Activated CD4-positive, alpha-beta memory T cell treated with anti-CD3 and anti-CD28 coated beads, Interleukin-2, amount 10 ng/mL, durations not matched to agents 7 days and 5 days (primary cell): ENCODE results near the gene ATP2B3. TPM values are rescaled to one million over a fixed set of nuclear protein-coding genes. Genes with fewer than 3 reads are reported as not detected.
A peak's percentile ranks its signal among the peaks of the same experiment; 100 is the strongest.

ENCODE experiments used
- CTCF ChIA-PET: fragments of 350-600 bp; sonication (Branson Sonifier 250); formaldehyde crosslinking; loops from one replicate; lab custom pipeline; 2021; ENCODE audit warnings: antibody characterized with exemption, inconsistent platforms; lab: Charles Lee
- POLR2A ChIA-PET: fragments of 350-600 bp; sonication (Branson Sonifier 250); formaldehyde crosslinking; loops from one replicate; lab custom pipeline; 2021; ENCODE audit warnings: antibody characterized with exemption; lab: Charles Lee
- DNase-seq: peaks from one replicate; pipeline ENCODE4 v3.0.0-alpha.2; 2020
- H3K27ac Mint-ChIP-seq: one replicate; pipeline ENCODE4 v1.8.0; 2021; ENCODE audit warnings: mild to moderate bottlenecking, mixed read lengths
- H3K27me3 Mint-ChIP-seq: one replicate; pipeline ENCODE4 v1.8.0; 2021; ENCODE audit warnings: mixed read lengths
- H3K36me3 Mint-ChIP-seq: one replicate; pipeline ENCODE4 v1.8.0; 2021; ENCODE audit warnings: low read depth, mixed read lengths
- H3K4me1 Mint-ChIP-seq: one replicate; pipeline ENCODE4 v1.8.0; 2021; ENCODE audit warnings: mixed read lengths
- H3K4me3 Mint-ChIP-seq: one replicate; pipeline ENCODE4 v1.8.0; 2021; ENCODE audit warnings: mild to moderate bottlenecking, mixed read lengths
- H3K9me3 Mint-ChIP-seq: one replicate; pipeline ENCODE4 v1.8.0; 2021; ENCODE audit warnings: mixed read lengths
- total RNA-seq, 2 experiments: library from RNA; stranded (reverse); gene quantifications; one replicate each; pipeline ENCODE4 v1.2.3, GENCODE V29; 2021

The ATP2B3 gene
- total RNA-seq, 2 experiments from 2014 or later = not detected

GRCh38 chrX:153576239-153576870, 58.9 kb downstream of the ATP2B3 start:
- H3K4me1 Mint-ChIP-seq = no peaks in the 10 kb centered on the region
- H3K9me3 Mint-ChIP-seq = no peaks in the 10 kb centered on the region
- H3K36me3 Mint-ChIP-seq = no peaks in the 10 kb centered on the region
- POLR2A ChIA-PET = no interaction called here
- no peaks in the 10 kb centered on the region for H3K27me3 Mint-ChIP-seq
- CTCF ChIA-PET = no interaction called here
- no peak overlapping the region for H3K4me3 Mint-ChIP-seq
- H3K27ac Mint-ChIP-seq = no peak overlapping the region
- no peak for DNase-seq

- ChIA-PET CTCF (no interaction called here), POLR2A (no interaction called here)
- Mint-ChIP-seq H3K27me3 (no peaks in the 10 kb centered on the region), H3K9me3 (no peaks in the 10 kb centered on the region), H3K4me1 (no peaks in the 10 kb centered on the region), H3K27ac (no peak overlapping the region), H3K36me3 (no peaks in the 10 kb centered on the region), H3K4me3 (no peak overlapping the region)
- DNase-seq = no peak
Observed at GRCh38 chrX:153576961-153577360, 59.5 kb downstream of the ATP2B3 start.

GRCh38 chrX:153578200-153578835, 60.9 kb downstream of the ATP2B3 start:
- no peaks in the 10 kb centered on the region for H3K9me3 Mint-ChIP-seq
- no peak overlapping the region for H3K27ac Mint-ChIP-seq
- CTCF ChIA-PET = no interaction called here
- POLR2A ChIA-PET = no interaction called here
- H3K4me1 Mint-ChIP-seq = peaks cover 10% of the 10 kb centered on the region
- H3K36me3 Mint-ChIP-seq = no peaks in the 10 kb centered on the region
- no peak for DNase-seq
- no peak overlapping the region for H3K4me3 Mint-ChIP-seq
- no peaks in the 10 kb centered on the region for H3K27me3 Mint-ChIP-seq

- Mint-ChIP-seq H3K4me1 (peaks cover 16% of the 10 kb centered on the region), H3K9me3 (no peaks in the 10 kb centered on the region), H3K27ac (no peak overlapping the region), H3K4me3 (no peak overlapping the region), H3K36me3 (peaks cover 2% of the 10 kb centered on the region), H3K27me3 (no peaks in the 10 kb centered on the region)
- CTCF ChIA-PET = no interaction called here
- DNase-seq = no peak
- POLR2A ChIA-PET = no interaction called here
Observed at GRCh38 chrX:153578889-153579288, 61.4 kb downstream of the ATP2B3 start.

GRCh38 chrX:153580700-153581386, 63.4 kb downstream of the ATP2B3 start:
- POLR2A ChIA-PET = interaction anchor here (0.6 kb wide), 1 partner anchor 88 kb away, joined by 3 read pairs; no protein-coding TSS in a partner anchor
- H3K9me3 Mint-ChIP-seq = no peaks in the 10 kb centered on the region
- H3K4me1 Mint-ChIP-seq = peaks cover 17% of the 10 kb centered on the region
- H3K4me3 Mint-ChIP-seq = no peak overlapping the region
- CTCF ChIA-PET = no interaction called here
- peaks cover 3% of the 10 kb centered on the region for H3K36me3 Mint-ChIP-seq
- no peak for DNase-seq
- no peaks in the 10 kb centered on the region for H3K27me3 Mint-ChIP-seq
- H3K27ac Mint-ChIP-seq = no peak overlapping the region

- Mint-ChIP-seq H3K4me1 (peaks cover 17% of the 10 kb centered on the region), H3K27ac (no peak overlapping the region), H3K36me3 (peaks cover 9% of the 10 kb centered on the region), H3K4me3 (no peak overlapping the region), H3K9me3 (no peaks in the 10 kb centered on the region), H3K27me3 (no peaks in the 10 kb centered on the region)
- POLR2A ChIA-PET = interaction anchor here (0.8 kb wide), 1 partner anchor 15 kb away, joined by 3 read pairs; no protein-coding TSS in a partner anchor
- DNase-seq = peak; percentile 60
- CTCF ChIA-PET = no interaction called here
Observed at GRCh38 chrX:153582896-153583295, 65.5 kb downstream of the ATP2B3 start.

- ChIA-PET CTCF (no interaction called here), POLR2A (no interaction called here)
- H3K9me3 Mint-ChIP-seq = no peaks in the 10 kb centered on the region
- H3K4me3 Mint-ChIP-seq = no peak overlapping the region
- DNase-seq = no peak
- peaks cover 13% of the 10 kb centered on the region for H3K36me3 Mint-ChIP-seq
- H3K27me3 Mint-ChIP-seq = no peaks in the 10 kb centered on the region
- no peak overlapping the region for H3K27ac Mint-ChIP-seq
- H3K4me1 Mint-ChIP-seq = peaks cover 17% of the 10 kb centered on the region
Observed at GRCh38 chrX:153583433-153583832, 66.0 kb downstream of the ATP2B3 start.

- ChIA-PET POLR2A (no interaction called here), CTCF (no interaction called here)
- Mint-ChIP-seq H3K4me1 (peaks cover 17% of the 10 kb centered on the region), H3K4me3 (no peak overlapping the region), H3K36me3 (peaks cover 13% of the 10 kb centered on the region), H3K27ac (no peak overlapping the region), H3K9me3 (no peaks in the 10 kb centered on the region), H3K27me3 (no peaks in the 10 kb centered on the region)
- DNase-seq = no peak
Observed at GRCh38 chrX:153585827-153586226, 68.4 kb downstream of the ATP2B3 start.

GRCh38 chrX:153587342-153587741, 69.9 kb downstream of the ATP2B3 start:
- CTCF ChIA-PET = no interaction called here
- H3K36me3 Mint-ChIP-seq = peaks cover 15% of the 10 kb centered on the region
- no peaks in the 10 kb centered on the region for H3K27me3 Mint-ChIP-seq
- POLR2A ChIA-PET = no interaction called here
- no peak overlapping the region for H3K4me3 Mint-ChIP-seq
- DNase-seq = no peak
- H3K9me3 Mint-ChIP-seq = no peaks in the 10 kb centered on the region
- H3K4me1 Mint-ChIP-seq = peaks cover 17% of the 10 kb centered on the region
- no peak overlapping the region for H3K27ac Mint-ChIP-seq

GRCh38 chrX:153588021-153588781, 70.8 kb downstream of the ATP2B3 start:
- Mint-ChIP-seq H3K27me3 (no peaks in the 10 kb centered on the region), H3K27ac (no peak overlapping the region), H3K9me3 (no peaks in the 10 kb centered on the region), H3K36me3 (peaks cover 18% of the 10 kb centered on the region), H3K4me3 (no peak overlapping the region), H3K4me1 (peaks cover 8% of the 10 kb centered on the region)
- DNase-seq = no peak
- ChIA-PET CTCF (no interaction called here), POLR2A (no interaction called here)

GRCh38 chrX:153588782-153589446, 71.5 kb downstream of the ATP2B3 start:
- no peaks in the 10 kb centered on the region for H3K27me3 Mint-ChIP-seq
- no peak overlapping the region for H3K27ac Mint-ChIP-seq
- DNase-seq = no peak
- H3K9me3 Mint-ChIP-seq = no peaks in the 10 kb centered on the region
- peaks cover 1% of the 10 kb centered on the region for H3K4me1 Mint-ChIP-seq
- no peak overlapping the region for H3K4me3 Mint-ChIP-seq
- peaks cover 16% of the 10 kb centered on the region for H3K36me3 Mint-ChIP-seq
- CTCF ChIA-PET = no interaction called here
- POLR2A ChIA-PET = no interaction called here

GRCh38 chrX:153590961-153591956, 73.8 kb downstream of the ATP2B3 start:
- Mint-ChIP-seq H3K27ac (no peak overlapping the region), H3K4me1 (peaks cover 3% of the 10 kb centered on the region), H3K36me3 (peaks cover 25% of the 10 kb centered on the region), H3K4me3 (no peak overlapping the region), H3K9me3 (no peaks in the 10 kb centered on the region), H3K27me3 (no peaks in the 10 kb centered on the region)
- ChIA-PET POLR2A (no interaction called here), CTCF (no interaction called here)
- DNase-seq = no peak
